DMS114 treated with DMSO at 0.1 percent for 48 hours (cell line): ENCODE results near the gene ELAC2.

Source experiments
- DNase-seq: peaks from one replicate; lab custom pipeline; 2025; ENCODE audit not compliant: unreplicated experiment; lab: John Stamatoyannopoulos, UW

ELAC2 gene

DNA sequence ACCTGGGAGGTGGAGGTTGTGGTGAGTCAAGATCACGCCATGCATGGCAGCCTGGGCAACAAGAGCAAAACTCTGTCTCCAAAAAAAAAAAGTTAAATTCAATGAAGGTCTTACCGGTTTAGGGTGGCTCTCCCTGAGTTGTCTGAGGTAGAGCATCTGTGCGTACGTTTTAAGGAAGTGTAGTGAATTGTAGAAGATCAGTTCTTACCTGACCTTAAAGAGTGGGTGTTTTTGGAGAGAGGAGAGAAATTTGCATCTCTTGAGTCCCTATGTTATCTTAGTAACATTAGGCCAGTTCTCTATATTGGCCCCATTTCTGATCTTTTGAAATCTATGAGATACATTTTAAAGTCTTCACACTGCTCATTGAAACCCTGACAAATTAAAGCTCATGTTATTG, 56.2 kb downstream of the ELAC2 start:
- DNase-seq = no peak

DNA sequence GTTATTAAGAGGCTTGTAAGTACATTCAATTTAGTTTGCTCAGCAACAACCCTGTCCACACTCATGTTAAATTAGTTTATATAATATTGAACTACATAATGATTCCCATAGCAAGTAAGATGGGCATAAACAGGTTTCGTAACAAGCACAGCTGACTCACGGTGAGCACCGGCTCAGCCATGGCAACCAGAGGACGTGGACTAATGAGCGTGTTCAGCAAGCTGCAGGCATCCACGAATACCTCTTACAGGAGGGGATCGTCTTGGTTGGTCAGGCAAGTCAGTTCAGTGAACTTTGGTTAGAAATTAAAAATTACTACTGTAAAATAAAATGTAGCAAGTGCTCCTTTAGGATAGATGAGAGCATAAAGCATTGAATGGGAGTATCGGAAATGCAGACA, 58.4 kb downstream of the ELAC2 start:
- DNase-seq = no peak

DNA sequence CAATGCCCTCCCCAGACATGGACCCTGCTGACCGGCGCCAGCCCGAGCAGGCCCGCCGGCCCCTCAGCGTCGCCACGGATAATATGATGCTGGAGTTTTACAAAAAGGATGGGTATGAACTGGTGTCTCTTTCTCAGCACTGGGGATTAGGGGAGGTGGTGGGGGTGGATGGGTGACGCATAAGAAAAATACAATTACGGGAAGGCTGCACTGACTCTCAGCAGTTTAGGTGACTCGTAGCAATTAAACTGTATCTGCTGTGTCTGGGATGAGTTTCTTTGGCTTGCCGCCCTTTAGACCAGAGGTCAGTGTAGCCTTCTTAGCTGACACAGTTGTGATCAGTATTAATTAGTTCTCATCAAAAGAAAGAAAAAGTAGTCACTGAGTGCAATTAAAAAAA, 59.0 kb downstream of the ELAC2 start:
- DNase-seq = no peak

DNA sequence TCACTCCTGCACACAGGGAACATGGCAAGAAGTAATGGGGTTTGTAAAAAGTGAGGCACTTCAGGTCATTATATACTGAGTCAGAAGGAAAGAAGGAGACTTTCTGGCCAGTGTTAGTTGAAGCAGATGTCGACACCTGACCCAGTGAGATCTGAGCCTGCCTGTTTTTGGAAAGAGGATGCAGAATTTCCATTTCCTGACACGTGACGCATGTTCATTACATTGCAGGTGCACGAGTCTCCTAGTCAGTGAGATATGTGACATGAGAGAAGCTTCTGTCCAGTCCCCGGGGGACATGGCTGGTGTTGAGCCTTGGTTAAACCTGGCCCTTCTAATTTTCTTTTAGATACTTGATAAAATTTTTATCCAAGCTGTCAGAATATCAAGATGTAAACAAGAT, 62.3 kb downstream of the ELAC2 start:
- no peak for DNase-seq

DNA sequence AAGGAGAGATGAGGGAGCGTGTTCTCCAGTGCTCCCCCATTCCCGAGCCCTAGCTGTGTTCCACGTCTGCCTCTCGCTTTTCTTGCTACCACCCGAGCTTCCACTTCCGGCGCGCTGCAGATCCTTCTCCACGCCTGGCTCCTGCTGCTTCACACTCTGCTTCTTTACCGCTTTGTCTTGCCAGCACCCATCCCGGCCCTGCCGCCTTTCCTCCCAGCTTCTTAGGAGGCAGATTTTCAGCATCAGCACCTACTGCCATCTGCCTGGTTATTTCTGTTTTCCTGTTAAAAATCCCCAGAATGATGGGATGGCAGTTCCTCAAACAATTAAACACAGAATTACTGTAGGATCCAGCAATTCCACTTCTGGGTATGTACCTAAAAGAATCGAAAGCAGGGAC, 64.7 kb downstream of the ELAC2 start:
- no peak for DNase-seq

DNA sequence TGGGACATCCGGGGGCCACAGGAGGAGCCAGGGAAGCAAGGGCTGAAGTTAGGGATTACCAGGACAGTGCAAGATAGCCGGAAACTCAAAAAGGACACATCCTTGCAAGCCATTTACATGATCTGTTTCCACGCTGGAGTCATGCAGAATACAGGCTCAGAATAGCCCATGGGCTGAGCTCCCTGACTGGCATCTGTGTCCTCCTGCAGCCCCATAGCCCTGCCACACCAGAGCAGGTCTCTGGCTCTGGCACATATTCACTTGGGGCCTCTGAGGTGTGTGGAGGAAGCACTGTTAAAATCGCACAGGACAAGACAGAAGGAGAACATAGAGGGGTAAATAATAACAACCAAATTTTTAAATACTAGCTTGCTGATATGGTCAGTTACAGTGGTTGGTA, 65.8 kb downstream of the ELAC2 start:
- no peak for DNase-seq

DNA sequence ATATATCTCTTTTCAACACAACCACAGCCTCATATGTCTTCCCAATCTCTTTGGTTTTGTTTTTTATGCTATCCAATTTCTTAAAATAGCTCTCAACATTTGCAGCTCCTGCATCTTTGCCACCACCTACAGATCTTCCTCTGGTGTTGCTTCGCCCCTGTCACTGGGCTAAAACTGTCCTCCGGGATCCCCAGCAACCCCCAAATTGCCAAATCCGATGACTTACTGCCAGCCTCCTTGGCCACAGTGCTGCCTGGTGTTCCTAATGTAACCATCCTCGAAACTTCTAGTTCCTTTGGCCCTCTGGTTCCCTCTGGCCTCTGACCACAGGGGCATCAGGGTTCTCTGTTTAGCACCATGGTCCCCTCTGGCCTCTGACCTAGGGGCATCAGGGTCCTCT, 70.8 kb downstream of the ELAC2 start:
- no peak for DNase-seq
